AG09319 (cell line): ENCODE results near the gene RUBCN.
"Not testable (repeated sequence)": the region's sequence is repeated elsewhere in the genome, so short reads cannot be mapped to it uniquely, and the experiment has no call there.

ENCODE experiments used
- DNase-seq: peaks from one replicate; pipeline ENCODE4 v3.0.0-alpha.2; 2010; ENCODE audit warnings: low read depth; ENCODE audit errors: extremely low read depth
- CTCF ChIP-seq: IDR thresholded peaks from 2 replicates; pipeline ENCODE4 v1.5.1; 2011; ENCODE audit warnings: low read depth, mild to moderate bottlenecking, inconsistent platforms, low read length, moderate library complexity

The RUBCN gene

DNA sequence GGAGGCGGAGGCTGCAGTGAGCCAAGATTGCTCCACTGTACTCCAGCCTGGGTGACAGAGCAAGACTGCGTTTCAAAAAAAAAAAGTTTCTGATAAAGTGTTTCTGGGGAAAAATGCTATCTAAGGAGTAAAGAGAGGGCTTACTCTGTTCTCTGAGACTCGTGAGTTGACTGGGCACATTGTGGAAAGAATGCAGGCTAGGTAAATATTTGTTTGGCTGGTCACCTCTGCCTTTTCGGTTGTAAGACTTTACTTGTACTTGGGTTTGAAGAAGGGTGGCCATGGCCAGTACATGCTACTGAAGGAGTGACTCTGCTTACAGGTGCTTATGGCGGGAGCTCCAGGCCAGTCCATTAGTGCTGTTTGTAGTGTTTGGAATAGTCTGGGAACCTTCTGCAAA lies 68.7 kb downstream of the RUBCN start:
- TF ChIP-seq CTCF = no peak
- DNase-seq = no peak

DNA sequence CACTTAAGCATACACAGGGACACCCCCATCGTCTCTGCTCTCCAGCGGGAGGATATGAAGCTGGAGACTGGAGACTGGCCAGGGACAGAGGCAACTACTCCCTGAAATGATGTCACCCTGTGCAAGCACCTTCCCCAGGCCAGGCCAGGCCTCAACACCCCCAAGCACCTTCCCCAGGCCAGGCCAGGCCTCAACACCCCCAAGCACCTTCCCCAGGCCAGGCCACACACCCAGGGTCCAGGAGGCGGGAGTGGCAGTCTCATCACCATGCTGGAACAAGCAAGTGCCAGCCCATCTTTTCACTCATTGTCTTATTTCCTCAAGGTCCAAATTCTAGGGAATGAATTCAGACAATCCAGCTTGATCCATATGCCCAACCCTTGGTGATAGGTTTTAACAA lies 69.4 kb downstream of the RUBCN start:
- DNase-seq = not testable (repeated sequence)

DNA sequence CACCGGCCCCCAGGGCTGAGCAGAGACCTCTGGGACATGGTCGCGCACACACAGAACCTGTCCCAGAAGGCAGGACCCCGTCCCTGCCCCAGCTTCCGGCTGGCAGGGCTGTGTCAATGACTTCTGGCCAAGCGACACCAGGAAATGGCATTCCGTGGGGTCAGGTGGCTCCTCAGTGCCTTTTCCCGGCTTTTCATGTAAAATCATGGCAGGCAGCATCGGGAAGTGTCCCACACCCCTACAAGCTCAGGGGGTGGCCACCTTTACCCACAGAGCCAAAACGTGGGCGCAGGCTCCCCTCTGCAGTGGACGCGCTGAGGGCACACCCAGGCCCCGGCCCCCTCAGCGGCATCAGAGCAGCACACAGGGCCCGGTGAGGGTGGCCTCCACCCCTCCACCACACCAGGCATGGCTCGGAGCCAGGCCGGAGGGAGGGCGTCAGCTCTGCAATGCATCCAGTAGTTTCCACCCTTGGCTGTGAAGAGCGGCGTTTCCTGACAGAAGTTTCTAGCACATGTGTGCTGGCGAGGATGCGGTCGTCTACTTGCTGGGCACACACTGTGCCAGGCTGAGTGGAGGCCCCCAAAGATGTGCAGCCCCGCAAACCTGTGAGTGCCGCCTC lies 70.4 kb downstream of the RUBCN start:
- not testable (repeated sequence) for DNase-seq

DNA sequence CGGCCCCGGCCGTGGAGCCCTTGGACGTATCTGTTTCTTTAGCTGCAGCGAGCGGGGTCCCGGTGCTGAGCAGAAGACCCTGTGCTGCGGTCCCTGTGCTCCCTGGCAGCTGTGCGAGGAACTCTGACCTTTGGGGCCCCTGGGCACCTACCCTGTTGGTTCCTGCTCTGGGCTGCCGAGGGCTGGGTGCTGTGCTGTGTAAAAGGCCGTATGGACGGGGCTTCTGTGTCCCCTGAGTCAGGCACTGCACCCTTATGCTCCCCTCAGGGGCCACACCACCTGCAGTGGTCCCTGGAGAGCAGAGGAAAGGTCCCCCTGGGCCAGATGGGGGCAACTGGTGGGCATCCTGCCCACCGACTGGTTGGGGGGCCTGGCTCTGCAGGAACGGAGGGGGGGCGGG lies 71.2 kb downstream of the RUBCN start:
- not testable (repeated sequence) for DNase-seq

- not testable (repeated sequence) for DNase-seq
Observed at GRCh38 chr3:197665142-197665491, 71.6 kb downstream of the RUBCN start.

DNA sequence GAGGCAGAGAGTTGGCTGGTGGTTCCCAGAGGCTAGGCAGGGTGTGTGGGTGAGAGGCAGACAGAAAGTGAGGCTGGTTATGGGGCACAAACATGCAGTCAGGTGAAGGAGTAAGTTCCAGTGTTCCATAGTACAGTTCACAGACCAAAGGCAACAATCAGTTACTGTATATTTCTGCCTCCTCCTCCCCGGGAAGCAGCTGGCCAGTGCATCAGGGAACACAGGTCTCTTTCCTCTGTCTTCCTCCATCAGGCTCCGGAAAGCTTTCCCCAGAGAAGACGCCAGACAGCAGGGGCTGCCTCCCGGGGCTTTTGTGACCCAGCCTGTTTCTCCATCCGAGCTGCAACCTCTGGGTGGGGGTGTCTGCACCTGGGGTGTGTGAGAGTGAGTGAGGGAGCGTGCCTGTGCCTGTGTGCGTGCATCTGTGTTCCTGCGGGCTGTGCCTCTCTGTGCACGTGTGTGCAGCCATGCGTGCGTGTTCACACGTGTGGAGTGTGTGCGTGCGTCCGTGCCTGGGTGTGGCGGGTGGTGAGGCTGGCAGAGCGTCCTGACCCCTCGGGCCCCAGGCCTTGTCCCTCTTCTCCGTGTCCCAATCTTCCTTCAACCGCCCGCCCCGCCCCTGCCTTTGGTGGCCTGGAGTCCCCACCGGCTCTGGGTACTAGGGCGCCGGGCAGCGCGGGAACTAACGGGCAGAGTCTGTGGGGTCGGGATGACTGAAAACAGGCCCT lies 72.1 kb downstream of the RUBCN start:
- DNase-seq = not testable (repeated sequence)

GRCh38 chr3:197663367-197664140 lies 73.2 kb downstream of the RUBCN start:
- not testable (repeated sequence) for DNase-seq

DNA sequence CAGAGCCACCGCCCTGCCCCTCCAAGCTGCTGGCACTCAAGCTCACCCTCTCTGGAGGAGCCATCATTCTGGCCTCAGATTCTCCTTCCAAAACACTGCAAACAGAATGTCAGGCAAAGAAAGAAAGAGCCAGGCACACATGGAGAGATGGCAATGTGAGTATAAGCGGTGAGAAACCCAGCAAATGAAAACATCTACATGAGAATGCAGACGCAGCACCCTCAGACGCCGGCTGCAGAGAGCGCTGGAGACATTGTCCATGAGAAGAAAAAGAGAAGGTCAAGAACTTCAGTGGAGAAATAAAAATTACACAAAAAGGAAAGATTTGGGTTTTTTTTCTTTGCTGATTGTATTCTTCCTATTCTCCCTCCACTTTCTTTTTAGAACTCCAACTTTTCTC lies 74.4 kb downstream of the RUBCN start:
- DNase-seq = not testable (repeated sequence)

- not testable (repeated sequence) for DNase-seq
Observed at GRCh38 chr3:197661874-197662273, 74.8 kb downstream of the RUBCN start.

GRCh38 chr3:197661234-197661834 lies 75.4 kb downstream of the RUBCN start:
- not testable (repeated sequence) for DNase-seq

- DNase-seq = not testable (repeated sequence)
Observed at GRCh38 chr3:197659701-197660100, 77.0 kb downstream of the RUBCN start.

- not testable (repeated sequence) for DNase-seq
Observed at GRCh38 chr3:197659144-197659543, 77.6 kb downstream of the RUBCN start.

DNA sequence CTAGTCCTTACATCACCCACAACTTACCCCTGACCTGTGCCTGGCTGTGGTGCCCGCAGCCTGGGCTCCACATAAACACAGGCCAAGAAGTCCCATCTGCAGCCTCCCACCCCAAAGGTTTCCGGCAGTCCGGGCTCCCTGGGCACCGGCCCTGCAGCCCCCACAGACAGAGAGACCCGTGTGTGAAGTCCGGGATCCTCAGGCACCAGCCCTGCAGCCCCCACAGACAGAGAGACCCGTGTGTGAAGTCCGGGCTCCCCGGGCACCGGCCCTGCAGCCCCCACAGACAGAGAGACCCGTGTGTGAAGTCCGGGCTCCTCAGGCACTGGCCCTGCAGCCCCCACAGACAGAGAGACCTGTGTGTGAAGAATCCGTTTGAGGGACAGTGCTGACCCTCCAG lies 78.0 kb downstream of the RUBCN start:
- not testable (repeated sequence) for DNase-seq

DNA sequence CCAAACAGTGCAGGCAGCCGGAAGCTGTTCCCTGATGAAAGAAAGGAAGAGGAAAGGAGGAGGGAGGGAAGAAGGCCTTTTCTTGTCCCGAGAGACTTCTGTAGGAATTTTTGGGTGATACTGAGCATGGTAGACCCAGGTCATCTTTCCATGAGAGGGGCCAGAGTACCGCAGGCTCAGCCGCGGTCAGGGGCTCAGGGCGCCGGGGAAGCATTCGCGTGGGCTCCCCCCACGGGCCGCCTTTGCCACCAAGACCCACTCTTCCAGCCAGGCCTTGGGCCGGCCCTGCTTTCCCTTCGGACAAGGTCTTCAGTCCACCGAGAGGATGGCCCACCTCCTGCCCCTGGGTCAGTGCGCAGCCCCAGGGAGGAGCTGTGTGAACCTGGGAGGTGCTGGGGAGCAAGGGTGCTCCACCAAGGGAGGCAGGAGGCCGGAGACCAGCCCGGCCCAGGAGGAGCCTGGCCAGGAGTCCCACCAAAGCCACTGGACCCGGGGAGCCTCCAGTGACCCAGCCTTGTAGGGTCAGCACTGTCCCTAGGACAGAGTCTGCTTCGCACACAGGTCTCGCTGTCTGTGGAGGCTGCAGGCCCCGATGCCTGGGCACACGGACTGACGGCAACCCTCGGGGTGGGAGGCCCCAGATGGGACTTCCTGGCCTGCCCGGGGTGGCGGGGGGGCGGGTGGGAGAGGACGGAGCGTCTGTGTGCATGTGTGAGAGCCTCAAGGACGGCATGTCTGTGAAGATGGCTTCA lies 79.0 kb downstream of the RUBCN start:
- DNase-seq = not testable (repeated sequence)

DNA sequence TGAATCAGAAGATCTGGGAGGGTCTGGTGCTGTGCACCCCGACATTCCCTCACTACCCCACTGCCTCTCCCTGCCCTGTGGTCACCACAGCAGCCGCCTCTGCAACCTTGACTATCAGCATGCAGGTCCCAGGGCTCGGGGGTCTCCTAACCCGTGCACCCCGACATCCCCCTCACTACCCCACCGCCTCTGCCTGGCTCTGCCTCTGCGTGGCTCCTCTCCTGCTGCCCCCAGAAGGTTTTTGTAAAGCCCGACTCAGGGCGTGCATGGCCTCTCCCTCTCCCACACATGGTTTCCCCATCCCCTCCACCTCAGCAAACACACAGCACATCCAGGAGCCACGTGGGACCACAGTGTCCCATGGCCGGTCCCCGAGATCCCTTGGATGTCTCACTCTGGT lies 79.7 kb downstream of the RUBCN start:
- DNase-seq = not testable (repeated sequence)

DNA sequence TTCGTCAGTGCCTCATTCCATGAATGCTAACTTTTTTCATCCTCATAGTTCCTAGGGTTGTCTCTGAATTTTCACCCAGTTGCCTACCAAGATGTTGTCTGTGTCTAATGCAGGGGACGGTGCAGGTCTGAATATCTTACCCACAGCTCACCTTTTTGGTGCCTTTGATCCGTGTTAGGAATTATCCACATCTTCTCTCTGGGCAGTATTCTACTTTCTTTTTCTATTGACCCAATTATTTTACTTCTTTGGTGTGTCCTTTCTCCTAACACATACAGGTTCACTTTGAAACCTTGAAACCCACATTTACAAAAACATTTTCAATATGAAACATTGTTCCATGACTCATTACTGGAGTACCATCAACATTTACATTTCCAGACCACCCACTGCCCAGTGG lies 80.6 kb downstream of the RUBCN start:
- DNase-seq = not testable (repeated sequence)

DNA sequence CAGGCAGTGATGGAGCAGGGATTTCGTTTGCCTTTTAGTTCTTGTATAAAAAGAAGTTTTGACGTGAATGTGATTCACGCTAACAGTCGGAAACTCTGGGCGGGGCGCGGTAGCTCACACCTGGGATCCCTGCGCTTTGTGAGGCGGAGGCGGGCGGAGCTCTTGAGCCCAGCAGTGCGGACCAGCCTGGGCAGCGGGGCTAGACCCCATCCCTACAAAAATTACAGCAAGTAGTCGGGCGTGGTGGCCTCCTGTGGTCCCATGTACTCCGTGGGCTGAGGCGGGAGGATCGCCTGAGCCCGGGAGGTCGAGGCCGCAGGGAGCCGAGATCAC lies 81.7 kb downstream of the RUBCN start:
- DNase-seq = not testable (repeated sequence)

DNA sequence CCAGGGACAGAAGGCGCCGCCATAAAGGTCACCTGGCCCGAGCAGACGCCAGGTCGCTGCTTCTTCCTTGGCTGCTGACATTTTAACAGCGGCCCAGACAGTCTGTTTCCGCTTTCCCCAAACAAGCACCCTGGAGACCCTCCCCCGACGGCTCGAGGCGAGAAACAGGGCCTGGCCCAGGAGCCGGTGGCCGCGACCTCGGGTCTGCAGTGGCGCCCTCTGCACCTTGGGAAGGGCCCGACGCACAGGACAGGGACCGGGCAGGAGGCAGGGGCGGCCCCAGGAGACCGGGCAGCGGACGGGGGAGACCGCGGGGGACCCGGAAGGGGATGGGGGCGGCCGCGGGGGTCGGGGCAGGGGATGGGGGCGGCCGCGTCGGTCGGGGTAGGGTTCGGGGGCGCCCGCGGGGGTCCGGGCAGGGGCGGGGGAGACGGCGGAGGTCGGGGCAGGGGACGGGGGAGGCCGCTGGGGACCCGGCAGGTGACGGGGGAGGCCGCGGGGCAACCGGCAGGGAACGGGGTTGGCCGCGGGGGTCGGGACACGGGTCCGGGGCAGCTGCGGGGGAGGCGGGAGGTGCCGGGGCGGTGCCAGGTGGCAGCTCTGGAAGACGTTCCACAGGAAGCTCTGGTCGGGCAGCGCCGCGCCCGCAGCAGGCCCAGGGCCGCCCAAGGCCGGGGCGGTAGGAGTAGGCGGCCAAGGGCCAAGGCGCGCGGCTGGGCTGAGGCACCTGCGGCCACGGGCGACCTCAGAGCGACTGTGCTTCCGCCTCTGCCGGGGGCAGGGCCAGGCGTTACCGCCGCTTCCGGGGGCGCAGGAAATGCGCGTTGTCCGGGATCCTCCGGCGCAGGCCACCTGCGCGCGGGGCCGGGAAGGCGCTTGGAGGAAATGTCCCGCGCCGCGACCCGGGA lies 82.4 kb downstream of the RUBCN start:
- not testable (repeated sequence) for DNase-seq
